Measurements from ENCODE around the gene MX2.

DNA sequence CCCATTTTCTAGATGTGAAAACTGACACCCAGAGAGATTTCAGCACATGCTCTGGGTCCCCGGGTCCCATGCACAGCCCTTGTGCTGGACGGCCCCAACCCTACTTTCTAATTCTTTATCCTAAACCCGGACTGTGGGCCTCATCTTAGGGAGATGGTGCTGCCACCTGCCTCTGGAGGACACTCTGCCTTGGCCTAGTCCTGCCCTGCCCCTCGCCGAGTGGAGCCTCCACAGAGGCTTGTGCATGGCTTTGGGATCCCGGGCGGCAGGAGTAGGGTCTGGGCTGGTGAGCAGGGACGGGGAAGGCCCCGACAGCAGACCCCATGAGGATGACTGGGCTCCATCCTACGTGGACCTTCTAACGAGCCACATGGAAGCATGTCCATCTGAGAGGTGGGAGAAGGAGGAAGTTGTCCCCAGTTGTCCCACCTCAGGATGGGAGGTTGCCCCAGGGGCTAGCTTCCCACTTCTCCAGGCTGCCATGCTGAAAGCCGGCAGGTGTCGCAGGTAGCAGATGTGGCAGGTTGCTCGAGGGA lies 12.4 kb downstream of the MX2 start:
- TF ChIP-seq CTCF (IDR thresholded peaks at IDR 0.05) (no peak), POLR2AphosphoS5 (IDR thresholded peaks at IDR 0.05; ENCODE audit: low read depth, low read length) (no peak), SIN3A (IDR thresholded peaks at IDR 0.05; ENCODE audit: borderline replicate concordance, insufficient read depth, low read depth, low read length) (no peak), TCF7L2 (IDR thresholded peaks at IDR 0.05; ENCODE audit: low read depth, low read length) (no peak)
- TF ChIP-seq, protein P1, sequence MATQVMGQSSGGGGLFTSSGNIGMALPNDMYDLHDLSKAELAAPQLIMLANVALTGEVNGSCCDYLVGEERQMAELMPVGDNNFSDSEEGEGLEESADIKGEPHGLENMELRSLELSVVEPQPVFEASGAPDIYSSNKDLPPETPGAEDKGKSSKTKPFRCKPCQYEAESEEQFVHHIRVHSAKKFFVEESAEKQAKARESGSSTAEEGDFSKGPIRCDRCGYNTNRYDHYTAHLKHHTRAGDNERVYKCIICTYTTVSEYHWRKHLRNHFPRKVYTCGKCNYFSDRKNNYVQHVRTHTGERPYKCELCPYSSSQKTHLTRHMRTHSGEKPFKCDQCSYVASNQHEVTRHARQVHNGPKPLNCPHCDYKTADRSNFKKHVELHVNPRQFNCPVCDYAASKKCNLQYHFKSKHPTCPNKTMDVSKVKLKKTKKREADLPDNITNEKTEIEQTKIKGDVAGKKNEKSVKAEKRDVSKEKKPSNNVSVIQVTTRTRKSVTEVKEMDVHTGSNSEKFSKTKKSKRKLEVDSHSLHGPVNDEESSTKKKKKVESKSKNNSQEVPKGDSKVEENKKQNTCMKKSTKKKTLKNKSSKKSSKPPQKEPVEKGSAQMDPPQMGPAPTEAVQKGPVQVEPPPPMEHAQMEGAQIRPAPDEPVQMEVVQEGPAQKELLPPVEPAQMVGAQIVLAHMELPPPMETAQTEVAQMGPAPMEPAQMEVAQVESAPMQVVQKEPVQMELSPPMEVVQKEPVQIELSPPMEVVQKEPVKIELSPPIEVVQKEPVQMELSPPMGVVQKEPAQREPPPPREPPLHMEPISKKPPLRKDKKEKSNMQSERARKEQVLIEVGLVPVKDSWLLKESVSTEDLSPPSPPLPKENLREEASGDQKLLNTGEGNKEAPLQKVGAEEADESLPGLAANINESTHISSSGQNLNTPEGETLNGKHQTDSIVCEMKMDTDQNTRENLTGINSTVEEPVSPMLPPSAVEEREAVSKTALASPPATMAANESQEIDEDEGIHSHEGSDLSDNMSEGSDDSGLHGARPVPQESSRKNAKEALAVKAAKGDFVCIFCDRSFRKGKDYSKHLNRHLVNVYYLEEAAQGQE (IDR thresholded peaks at IDR 0.05; ENCODE audit: insufficient read depth in 1 of 2, low read depth in 2 of 2, low read length in 1 of 2), result no peak
